Suprapubic skin (tissue), 4 donors: ENCODE results near the gene SLC2A9. TPM values are rescaled to one million over a fixed set of nuclear protein-coding genes. Genes with fewer than 3 reads are reported as not detected.
A peak's percentile ranks its signal among the peaks of the same experiment; 100 is the strongest.

Source experiments
- DNase-seq, 2 donors: peaks; one replicate each; pipeline ENCODE4 v3.0.0-alpha.2; 2019; ENCODE audit warnings: low spot score in 2 of 2
- H3K27ac ChIP-seq: fragments of 200-600 bp; sonication (generic); one replicate; pipeline ENCODE4 v1.5.1; 2019
- H3K27me3 ChIP-seq: fragments of 200-600 bp; sonication (generic); one replicate; pipeline ENCODE4 v1.5.1; 2019
- H3K36me3 ChIP-seq: fragments of 200-600 bp; sonication (generic); one replicate; pipeline ENCODE4 v1.5.1; 2019
- H3K4me1 ChIP-seq: fragments of 200-600 bp; sonication (generic); one replicate; pipeline ENCODE4 v1.5.1; 2019
- H3K4me3 ChIP-seq: fragments of 200-600 bp; sonication (generic); one replicate; pipeline ENCODE4 v1.5.1; 2019; ENCODE audit warnings: mild to moderate bottlenecking
- H3K9me3 ChIP-seq: fragments of 200-600 bp; sonication (generic); one replicate; pipeline ENCODE4 v1.5.1; 2019
- EP300 ChIP-seq: sonication (generic); formaldehyde crosslinking; IDR thresholded peaks from one replicate; pipeline ENCODE4 v1.6.1; 2017; ENCODE audit warnings: antibody characterized with exemption
- POLR2A ChIP-seq, 2 donors: fragments of 450-650 bp; IDR thresholded peaks; one replicate each; pipeline ENCODE4 v1.6.1; 2017; ENCODE audit warnings: antibody characterized with exemption in 2 of 2, mild to moderate bottlenecking in 2 of 2, moderate library complexity in 2 of 2
- POLR2AphosphoS5 ChIP-seq, 3 donors: sonication (generic); formaldehyde crosslinking; IDR thresholded peaks; one replicate each; pipeline ENCODE4 v1.6.1; 2017; ENCODE audit warnings: antibody characterized with exemption in 3 of 3
- WGBS: methylation state at CpG from one replicate; pipeline ENCODE4 v1.1.5; 2018; 5-methylcytosine and 5-hydroxymethylcytosine counted together
- total RNA-seq, 4 donors: library from RNA; depleted of rRNA; stranded (reverse); fragments of >200 nt; gene quantifications; one replicate each; pipeline ENCODE4 v1.1.0, GENCODE V29; 2016
- TF ChIP-seq, protein P1 (sequence below), 2 donors: fragments of 200-600 bp in 1 of 2; fragments of 450-650 bp in 1 of 2; sonication (generic) in 1 of 2; IDR thresholded peaks; one replicate each; pipeline ENCODE4 v1.5.1; 2016 to 2019; ENCODE audit warnings: antibody characterized with exemption in 2 of 2, mild to moderate bottlenecking in 1 of 2, moderate library complexity in 1 of 2

The SLC2A9 gene
- total RNA-seq, 4 donors from 2014 or later = 3.5 to 9.2 (median 8.1) TPM

DNA sequence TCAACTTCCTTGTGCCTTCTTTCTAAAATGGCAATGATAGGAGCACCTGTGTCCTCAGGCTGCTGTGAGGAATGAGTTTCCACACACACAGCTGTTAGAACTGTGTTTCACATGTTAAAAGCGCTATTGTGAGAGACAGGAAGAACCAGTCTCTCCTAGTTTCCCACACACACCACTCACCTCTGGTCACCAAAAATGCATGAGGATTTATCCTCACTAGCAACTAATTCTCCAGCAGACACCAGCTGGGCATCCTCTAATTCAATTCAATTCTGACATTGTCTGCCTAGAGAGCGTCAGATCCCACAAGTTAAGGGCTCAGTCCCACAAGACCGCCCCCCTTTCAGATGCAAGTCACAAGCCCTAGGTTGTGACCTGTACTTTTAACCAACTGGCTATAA is 29.0 kb upstream of the SLC2A9 start:
- Histone ChIP-seq H3K4me3 (no peak overlapping the region), H3K27me3 (no peaks in the 10 kb centered on the region), H3K36me3 (no peaks in the 10 kb centered on the region), H3K27ac (peak overlapping the region; percentile 59), H3K9me3 (no peaks in the 10 kb centered on the region), H3K4me1 (peaks cover 5% of the 10 kb centered on the region)
- WGBS = 73% methylated on average over 3 of the region's 3 CpGs
- DNase-seq = no peak
- TF ChIP-seq, protein P1, sequence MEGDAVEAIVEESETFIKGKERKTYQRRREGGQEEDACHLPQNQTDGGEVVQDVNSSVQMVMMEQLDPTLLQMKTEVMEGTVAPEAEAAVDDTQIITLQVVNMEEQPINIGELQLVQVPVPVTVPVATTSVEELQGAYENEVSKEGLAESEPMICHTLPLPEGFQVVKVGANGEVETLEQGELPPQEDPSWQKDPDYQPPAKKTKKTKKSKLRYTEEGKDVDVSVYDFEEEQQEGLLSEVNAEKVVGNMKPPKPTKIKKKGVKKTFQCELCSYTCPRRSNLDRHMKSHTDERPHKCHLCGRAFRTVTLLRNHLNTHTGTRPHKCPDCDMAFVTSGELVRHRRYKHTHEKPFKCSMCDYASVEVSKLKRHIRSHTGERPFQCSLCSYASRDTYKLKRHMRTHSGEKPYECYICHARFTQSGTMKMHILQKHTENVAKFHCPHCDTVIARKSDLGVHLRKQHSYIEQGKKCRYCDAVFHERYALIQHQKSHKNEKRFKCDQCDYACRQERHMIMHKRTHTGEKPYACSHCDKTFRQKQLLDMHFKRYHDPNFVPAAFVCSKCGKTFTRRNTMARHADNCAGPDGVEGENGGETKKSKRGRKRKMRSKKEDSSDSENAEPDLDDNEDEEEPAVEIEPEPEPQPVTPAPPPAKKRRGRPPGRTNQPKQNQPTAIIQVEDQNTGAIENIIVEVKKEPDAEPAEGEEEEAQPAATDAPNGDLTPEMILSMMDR (IDR thresholded peaks at IDR 0.05) = no peak
- TF ChIP-seq EP300 = no peak
- no peak for TF ChIP-seq POLR2AphosphoS5 (IDR thresholded peaks at IDR 0.05)
- no peak for TF ChIP-seq POLR2A (IDR thresholded peaks at IDR 0.05)

DNA sequence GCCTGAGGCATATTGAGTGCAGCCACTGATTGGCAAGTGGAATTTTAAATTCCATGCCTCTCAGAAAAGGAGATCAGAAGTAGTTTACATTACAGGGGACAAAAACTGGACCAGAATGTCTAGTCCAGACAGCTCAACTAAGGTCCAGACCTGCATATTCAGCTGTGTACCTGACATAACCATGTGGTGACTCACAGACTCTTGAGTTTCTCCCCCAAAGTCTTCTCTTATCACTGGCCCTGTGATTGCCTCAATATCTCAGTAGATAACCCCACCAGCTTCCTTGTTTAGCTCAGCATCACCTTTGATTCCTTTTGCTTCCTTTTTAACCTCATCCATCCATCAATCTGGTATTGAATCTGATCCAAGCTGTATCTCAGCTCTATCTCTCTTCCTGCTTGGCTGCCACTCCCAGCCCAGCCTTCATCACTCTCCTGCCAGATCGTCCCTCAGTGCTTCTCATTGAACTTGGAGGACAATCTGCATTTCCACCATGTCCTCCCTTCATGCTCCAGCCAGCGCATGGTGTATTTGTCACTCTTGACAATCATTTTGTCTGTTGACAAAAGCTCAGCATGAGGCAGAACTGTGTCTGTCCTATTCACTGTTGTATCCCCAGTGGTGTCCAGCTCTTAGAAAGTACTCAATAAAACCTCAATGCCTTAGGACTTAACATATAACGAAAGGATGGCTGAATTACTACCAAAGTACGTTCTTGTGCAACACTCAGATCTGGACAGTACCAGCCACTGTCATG is 27.8 kb upstream of the SLC2A9 start:
- Histone ChIP-seq H3K4me1 (peaks cover 4% of the 10 kb centered on the region), H3K4me3 (no peak overlapping the region), H3K27ac (peak overlapping the region; percentile 29), H3K27me3 (no peaks in the 10 kb centered on the region), H3K36me3 (no peaks in the 10 kb centered on the region), H3K9me3 (no peaks in the 10 kb centered on the region)
- no peak for DNase-seq
- 68% methylated on average over 4 of the region's 4 CpGs for WGBS
- TF ChIP-seq EP300 = no peak
- no peak for TF ChIP-seq POLR2AphosphoS5 (IDR thresholded peaks at IDR 0.05)
- TF ChIP-seq, protein P1 (IDR thresholded peaks at IDR 0.05) = no peak
- TF ChIP-seq POLR2A (IDR thresholded peaks at IDR 0.05) = no peak

DNA sequence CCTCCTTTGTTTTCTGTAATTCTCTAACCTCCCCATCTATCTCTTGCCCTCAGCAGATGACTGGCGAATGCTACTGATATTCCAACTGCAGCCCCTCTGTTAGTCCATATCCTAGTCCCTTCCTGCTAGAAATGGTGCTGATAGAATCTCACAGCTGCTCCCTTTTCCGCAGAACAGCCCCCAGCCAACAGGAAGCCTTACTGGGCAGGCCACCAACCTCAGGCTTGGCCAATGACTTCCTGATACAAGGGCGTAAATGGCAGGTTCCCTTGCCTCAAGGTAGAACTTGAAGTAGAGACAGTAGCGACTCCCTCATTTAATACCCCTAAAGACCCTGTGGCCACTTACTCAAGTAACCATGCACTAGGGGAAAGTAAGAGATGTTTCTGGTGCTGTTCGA is 26.7 kb upstream of the SLC2A9 start:
- 85% methylated on average over 5 of the region's 5 CpGs for WGBS
- TF ChIP-seq, protein P1 (IDR thresholded peaks at IDR 0.05) = no peak
- TF ChIP-seq POLR2A (IDR thresholded peaks at IDR 0.05) = no peak
- TF ChIP-seq POLR2AphosphoS5 (IDR thresholded peaks at IDR 0.05) = no peak
- no peak for TF ChIP-seq EP300
- Histone ChIP-seq H3K36me3 (no peaks in the 10 kb centered on the region), H3K27ac (no peak overlapping the region), H3K4me3 (no peak overlapping the region), H3K9me3 (no peaks in the 10 kb centered on the region), H3K27me3 (no peaks in the 10 kb centered on the region), H3K4me1 (peaks cover 2% of the 10 kb centered on the region)
- DNase-seq = no peak

DNA sequence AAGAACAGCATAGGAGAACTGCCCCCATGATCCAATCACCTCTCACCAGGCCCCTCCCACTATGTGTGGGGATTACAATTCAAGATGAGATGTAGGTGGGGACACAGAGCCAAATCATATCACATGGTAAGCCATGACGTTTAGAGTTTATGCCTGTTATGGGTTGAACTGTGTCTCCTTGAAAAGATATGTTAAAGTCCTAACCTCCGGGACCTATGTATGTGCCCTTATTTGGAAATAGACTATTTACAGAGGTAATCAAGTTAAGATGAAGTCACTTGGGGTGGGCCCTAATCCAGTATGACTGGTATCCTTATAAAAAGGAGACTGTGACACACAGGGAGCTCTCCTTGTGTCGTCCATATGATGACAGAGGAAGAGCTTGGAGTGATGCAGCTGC is 25.2 kb upstream of the SLC2A9 start:
- H3K27me3 ChIP-seq = no peaks in the 10 kb centered on the region
- no peaks in the 10 kb centered on the region for H3K9me3 ChIP-seq
- H3K4me1 ChIP-seq = peaks cover 2% of the 10 kb centered on the region
- WGBS = 74% methylated on average over 3 of the region's 3 CpGs
- no peak for TF ChIP-seq POLR2A (IDR thresholded peaks at IDR 0.05)
- TF ChIP-seq, protein P1 (IDR thresholded peaks at IDR 0.05) = no peak
- no peak for TF ChIP-seq POLR2AphosphoS5 (IDR thresholded peaks at IDR 0.05)
- TF ChIP-seq EP300 = no peak
- no peaks in the 10 kb centered on the region for H3K36me3 ChIP-seq
- H3K4me3 ChIP-seq = no peak overlapping the region
- H3K27ac ChIP-seq = no peak overlapping the region
- DNase-seq = no peak

DNA sequence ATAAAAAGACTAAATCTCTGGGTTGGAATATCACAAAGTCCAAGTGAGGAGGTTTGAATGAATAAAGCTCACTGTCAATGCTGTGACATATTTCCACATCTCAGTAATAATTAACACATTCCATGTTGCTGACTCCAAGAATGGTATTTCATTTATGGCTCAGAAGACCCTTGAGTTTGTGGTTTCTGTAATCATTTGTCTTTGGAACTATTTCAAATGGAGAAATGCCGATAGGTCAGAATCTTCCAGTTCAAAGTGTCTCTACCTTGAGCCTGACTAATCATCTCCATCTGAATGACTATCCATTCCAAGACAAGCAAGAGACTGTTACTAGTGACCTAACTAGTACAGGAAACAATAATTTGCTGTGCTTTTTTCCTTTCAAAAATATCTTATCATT is 24.2 kb upstream of the SLC2A9 start:
- TF ChIP-seq EP300 (no peak), POLR2AphosphoS5 (IDR thresholded peaks at IDR 0.05) (no peak), POLR2A (IDR thresholded peaks at IDR 0.05) (no peak)
- TF ChIP-seq, protein P1 (IDR thresholded peaks at IDR 0.05) = no peak
- Histone ChIP-seq H3K4me1 (no peaks in the 10 kb centered on the region), H3K27ac (no peak overlapping the region), H3K36me3 (no peaks in the 10 kb centered on the region), H3K27me3 (no peaks in the 10 kb centered on the region), H3K9me3 (no peaks in the 10 kb centered on the region), H3K4me3 (no peak overlapping the region)
- WGBS = 76% methylated on average over 1 of the region's 1 CpG
- DNase-seq = no peak
